ENCODE measurements around the gene RMND1. TPM values are rescaled to one million over a fixed set of nuclear protein-coding genes. Genes with fewer than 3 reads are reported as not detected.

Gene RMND1
- total and polyA plus RNA-seq, 9 of the 15 experiments (the other 6 are each of a cell fraction or from before 2014, with no cell fraction given) = 26.9 to 47.8 (median 36.2) TPM

DNA sequence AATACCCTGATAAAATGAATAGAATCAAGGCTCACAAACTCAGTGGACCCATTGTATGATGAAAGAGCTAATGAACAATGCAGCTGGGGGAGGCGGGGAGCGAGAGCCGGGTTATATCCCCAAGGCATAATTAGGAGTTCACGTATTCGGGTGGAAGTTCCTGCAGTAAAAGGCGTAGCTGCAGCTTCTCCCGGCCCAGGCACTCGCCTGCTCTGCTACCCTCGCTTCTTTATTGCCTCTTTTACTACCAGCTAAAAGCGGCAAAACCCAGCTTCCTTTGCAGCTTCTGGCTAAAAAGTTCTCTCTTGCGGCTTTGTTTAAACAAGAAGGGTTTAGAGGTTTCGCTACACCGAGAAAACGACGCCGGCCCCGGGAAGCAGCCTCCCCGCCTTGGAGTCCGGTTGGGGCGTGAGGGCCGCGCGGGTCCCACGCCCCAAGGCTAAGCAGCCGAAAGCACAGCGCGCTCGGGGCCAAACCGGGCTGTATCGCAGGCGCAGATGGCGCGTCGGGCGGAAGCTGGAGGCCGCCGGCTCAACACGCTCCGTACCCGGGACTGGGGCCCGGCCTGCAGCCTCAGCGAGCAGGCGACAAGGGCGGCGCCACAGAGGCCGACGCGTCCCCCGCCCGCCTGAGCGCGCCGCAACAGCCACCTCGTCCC, 62.2 kb downstream of the RMND1 start (continued):
- TF ChIP-seq, protein P1, sequence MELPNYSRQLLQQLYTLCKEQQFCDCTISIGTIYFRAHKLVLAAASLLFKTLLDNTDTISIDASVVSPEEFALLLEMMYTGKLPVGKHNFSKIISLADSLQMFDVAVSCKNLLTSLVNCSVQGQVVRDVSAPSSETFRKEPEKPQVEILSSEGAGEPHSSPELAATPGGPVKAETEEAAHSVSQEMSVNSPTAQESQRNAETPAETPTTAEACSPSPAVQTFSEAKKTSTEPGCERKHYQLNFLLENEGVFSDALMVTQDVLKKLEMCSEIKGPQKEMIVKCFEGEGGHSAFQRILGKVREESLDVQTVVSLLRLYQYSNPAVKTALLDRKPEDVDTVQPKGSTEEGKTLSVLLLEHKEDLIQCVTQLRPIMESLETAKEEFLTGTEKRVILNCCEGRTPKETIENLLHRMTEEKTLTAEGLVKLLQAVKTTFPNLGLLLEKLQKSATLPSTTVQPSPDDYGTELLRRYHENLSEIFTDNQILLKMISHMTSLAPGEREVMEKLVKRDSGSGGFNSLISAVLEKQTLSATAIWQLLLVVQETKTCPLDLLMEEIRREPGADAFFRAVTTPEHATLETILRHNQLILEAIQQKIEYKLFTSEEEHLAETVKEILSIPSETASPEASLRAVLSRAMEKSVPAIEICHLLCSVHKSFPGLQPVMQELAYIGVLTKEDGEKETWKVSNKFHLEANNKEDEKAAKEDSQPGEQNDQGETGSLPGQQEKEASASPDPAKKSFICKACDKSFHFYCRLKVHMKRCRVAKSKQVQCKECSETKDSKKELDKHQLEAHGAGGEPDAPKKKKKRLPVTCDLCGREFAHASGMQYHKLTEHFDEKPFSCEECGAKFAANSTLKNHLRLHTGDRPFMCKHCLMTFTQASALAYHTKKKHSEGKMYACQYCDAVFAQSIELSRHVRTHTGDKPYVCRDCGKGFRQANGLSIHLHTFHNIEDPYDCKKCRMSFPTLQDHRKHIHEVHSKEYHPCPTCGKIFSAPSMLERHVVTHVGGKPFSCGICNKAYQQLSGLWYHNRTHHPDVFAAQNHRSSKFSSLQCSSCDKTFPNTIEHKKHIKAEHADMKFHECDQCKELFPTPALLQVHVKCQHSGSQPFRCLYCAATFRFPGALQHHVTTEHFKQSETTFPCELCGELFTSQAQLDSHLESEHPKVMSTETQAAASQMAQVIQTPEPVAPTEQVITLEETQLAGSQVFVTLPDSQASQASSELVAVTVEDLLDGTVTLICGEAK (IDR thresholded peaks at IDR 0.05) = peak; percentile 28; the same call in 1 of the 2 replicates
- TF ChIP-seq, protein P1 (CRISPR knock-in tag; IDR thresholded peaks at IDR 0.05) = peak; percentile 30; the same call in 1 of the 2 replicates
- peak; percentile 94 for TF ChIP-seq PHF8 (IDR thresholded peaks at IDR 0.05; ENCODE audit: borderline replicate concordance, low read length)
- TF ChIP-seq TAF9B (IDR thresholded peaks at IDR 0.05; ENCODE audit: partially characterized antibody) = peak; percentile 72
- TF ChIP-seq, protein P2, sequence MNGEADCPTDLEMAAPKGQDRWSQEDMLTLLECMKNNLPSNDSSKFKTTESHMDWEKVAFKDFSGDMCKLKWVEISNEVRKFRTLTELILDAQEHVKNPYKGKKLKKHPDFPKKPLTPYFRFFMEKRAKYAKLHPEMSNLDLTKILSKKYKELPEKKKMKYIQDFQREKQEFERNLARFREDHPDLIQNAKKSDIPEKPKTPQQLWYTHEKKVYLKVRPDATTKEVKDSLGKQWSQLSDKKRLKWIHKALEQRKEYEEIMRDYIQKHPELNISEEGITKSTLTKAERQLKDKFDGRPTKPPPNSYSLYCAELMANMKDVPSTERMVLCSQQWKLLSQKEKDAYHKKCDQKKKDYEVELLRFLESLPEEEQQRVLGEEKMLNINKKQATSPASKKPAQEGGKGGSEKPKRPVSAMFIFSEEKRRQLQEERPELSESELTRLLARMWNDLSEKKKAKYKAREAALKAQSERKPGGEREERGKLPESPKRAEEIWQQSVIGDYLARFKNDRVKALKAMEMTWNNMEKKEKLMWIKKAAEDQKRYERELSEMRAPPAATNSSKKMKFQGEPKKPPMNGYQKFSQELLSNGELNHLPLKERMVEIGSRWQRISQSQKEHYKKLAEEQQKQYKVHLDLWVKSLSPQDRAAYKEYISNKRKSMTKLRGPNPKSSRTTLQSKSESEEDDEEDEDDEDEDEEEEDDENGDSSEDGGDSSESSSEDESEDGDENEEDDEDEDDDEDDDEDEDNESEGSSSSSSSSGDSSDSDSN (IDR thresholded peaks at IDR 0.05; ENCODE audit: borderline replicate concordance in 1 of 2, low read depth in 2 of 2, low read length in 2 of 2) = peak; percentile 93 to 96
- no peak; the same call in 1 of the 2 replicates for TF ChIP-seq CREB1 (IDR thresholded peaks at IDR 0.05)
- no peak; the same call in 1 of the 2 replicates for TF ChIP-seq CREB1 (CRISPR knock-in tag; IDR thresholded peaks at IDR 0.05)
- peak; percentile 37; the same call in 1 of the 2 replicates for TF ChIP-seq KLF1 (tag; IDR thresholded peaks at IDR 0.05)
- TF ChIP-seq PBX2 (CRISPR knock-in tag; IDR thresholded peaks at IDR 0.05; ENCODE audit: low read depth) = no peak
- no peak for TF ChIP-seq PBX2 (tag; conservative IDR thresholded peaks at IDR 0.05; ENCODE audit: low read depth)
- TF ChIP-seq ELF2 (CRISPR knock-in tag; IDR thresholded peaks at IDR 0.05) = no peak
- TF ChIP-seq MTA1 (IDR thresholded peaks at IDR 0.05; ENCODE audit: borderline replicate concordance) = no peak

All from K562 (cell line).